Activated T-cell treated with anti-CD3 and anti-CD28 coated beads, Interleukin-2, amount 50 U/mL, for 4 hours (primary cell): ENCODE measurements around the gene SCRN3. TPM values are rescaled to one million over a fixed set of nuclear protein-coding genes. Genes with fewer than 3 reads are reported as not detected.

Experiments used
- ATAC-seq, 2 donors: fragments of 200-7000 bp; cut with Tn5 transposase; one replicate each; pipeline ENCODE4 v1.10.0; 2021
- DNase-seq: peaks from one replicate; pipeline ENCODE4 v3.0.0-alpha.2; 2020
- H3K27me3 Mint-ChIP-seq: one replicate; pipeline ENCODE4 v1.8.0; 2021; ENCODE audit warnings: low read depth, mixed read lengths
- H3K36me3 Mint-ChIP-seq: one replicate; pipeline ENCODE4 v1.8.0; 2022; ENCODE audit warnings: mixed read lengths; ENCODE audit not compliant: insufficient read depth
- H3K4me1 Mint-ChIP-seq: one replicate; pipeline ENCODE4 v1.8.0; 2021; ENCODE audit warnings: low read depth, mixed read lengths
- H3K4me3 Mint-ChIP-seq: one replicate; pipeline ENCODE4 v1.8.0; 2021; ENCODE audit warnings: mild to moderate bottlenecking, moderate library complexity, mixed read lengths
- H3K9me3 Mint-ChIP-seq: one replicate; pipeline ENCODE4 v1.8.0; 2021; ENCODE audit warnings: mixed read lengths
- total RNA-seq, 3 donors: library from RNA; stranded (reverse); gene quantifications; one replicate each; pipeline ENCODE4 v1.2.1, GENCODE V29; 2021

The SCRN3 gene
- total RNA-seq, 3 donors from 2014 or later = 11.7 to 14.4 (median 14.2) TPM

- Mint-ChIP-seq H3K36me3 (peaks cover 19% of the 10 kb centered on the region), H3K4me3 (no peak overlapping the region), H3K9me3 (no peaks in the 10 kb centered on the region), H3K27me3 (no peaks in the 10 kb centered on the region), H3K4me1 (no peaks in the 10 kb centered on the region)
- ATAC-seq (no peak), DNase-seq (no peak)
These were observed 43.8 kb downstream of the SCRN3 start for GRCh38 chr2:174439323-174439722.

GRCh38 chr2:174439950-174440349, 44.4 kb downstream of the SCRN3 start:
- Mint-ChIP-seq H3K27me3 (no peaks in the 10 kb centered on the region), H3K4me1 (no peaks in the 10 kb centered on the region), H3K9me3 (no peaks in the 10 kb centered on the region), H3K36me3 (peaks cover 22% of the 10 kb centered on the region), H3K4me3 (no peak overlapping the region)
- ATAC-seq = no peak
- DNase-seq = no peak

DNA sequence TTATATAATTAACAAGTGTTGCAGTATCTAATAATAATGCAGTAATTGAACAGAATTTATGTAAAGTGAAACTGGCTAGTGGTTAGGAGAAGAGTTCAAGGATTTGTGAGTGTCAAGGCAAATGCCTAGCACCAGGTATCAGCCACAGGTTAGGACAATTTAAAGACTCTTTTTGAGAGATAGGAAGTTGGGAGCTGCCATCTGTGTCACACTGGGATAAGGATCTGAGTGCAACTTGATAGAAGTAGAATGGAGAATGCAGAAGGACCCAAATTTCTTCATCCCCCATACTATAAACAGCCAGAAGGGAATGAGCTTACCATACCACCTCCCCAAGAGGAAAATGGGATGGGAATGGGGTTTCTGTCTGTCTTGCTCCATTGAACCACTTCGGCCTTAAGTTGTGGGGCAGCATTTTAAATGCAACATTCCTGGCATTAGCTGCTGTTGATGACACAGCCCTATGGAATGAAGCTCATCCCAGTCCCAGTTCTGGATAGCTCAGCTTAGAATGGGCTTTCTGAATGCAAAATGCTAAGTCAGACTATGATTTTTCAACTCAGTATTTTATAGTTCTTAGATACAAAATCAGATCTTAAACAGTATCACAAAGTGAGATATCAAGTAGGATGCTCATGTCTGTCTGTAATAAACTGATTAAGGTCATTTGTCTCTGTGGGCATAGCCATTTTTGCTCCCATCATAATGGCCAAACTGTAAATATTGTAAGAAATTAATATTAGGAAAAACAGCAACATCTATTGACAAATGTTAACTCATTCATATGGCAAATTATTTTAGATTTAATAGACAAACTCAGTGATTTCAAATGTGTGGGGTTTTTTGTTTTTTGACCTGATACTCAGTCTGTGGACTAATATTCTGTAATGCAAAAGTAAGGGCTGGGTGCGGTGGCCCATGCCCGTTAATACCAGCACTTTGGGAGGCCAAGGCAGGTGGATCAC, 47.3 kb downstream of the SCRN3 start:
- no peak for DNase-seq
- ATAC-seq = no peak
- no peaks in the 10 kb centered on the region for H3K4me1 Mint-ChIP-seq
- no peaks in the 10 kb centered on the region for H3K27me3 Mint-ChIP-seq
- no peaks in the 10 kb centered on the region for H3K9me3 Mint-ChIP-seq
- peaks cover 20% of the 10 kb centered on the region for H3K36me3 Mint-ChIP-seq
- no peak overlapping the region for H3K4me3 Mint-ChIP-seq

GRCh38 chr2:174444761-174445160, 49.2 kb downstream of the SCRN3 start:
- Mint-ChIP-seq H3K4me3 (no peak overlapping the region), H3K9me3 (no peaks in the 10 kb centered on the region), H3K36me3 (peaks cover 29% of the 10 kb centered on the region), H3K4me1 (no peaks in the 10 kb centered on the region), H3K27me3 (no peaks in the 10 kb centered on the region)
- no peak for ATAC-seq
- DNase-seq = no peak

- ATAC-seq (no peak), DNase-seq (no peak)
- no peaks in the 10 kb centered on the region for H3K27me3 Mint-ChIP-seq
- H3K9me3 Mint-ChIP-seq = no peaks in the 10 kb centered on the region
- peaks cover 28% of the 10 kb centered on the region for H3K36me3 Mint-ChIP-seq
- H3K4me1 Mint-ChIP-seq = peaks cover 4% of the 10 kb centered on the region
- no peak overlapping the region for H3K4me3 Mint-ChIP-seq
These were observed 49.7 kb downstream of the SCRN3 start for GRCh38 chr2:174445248-174445647.

DNA sequence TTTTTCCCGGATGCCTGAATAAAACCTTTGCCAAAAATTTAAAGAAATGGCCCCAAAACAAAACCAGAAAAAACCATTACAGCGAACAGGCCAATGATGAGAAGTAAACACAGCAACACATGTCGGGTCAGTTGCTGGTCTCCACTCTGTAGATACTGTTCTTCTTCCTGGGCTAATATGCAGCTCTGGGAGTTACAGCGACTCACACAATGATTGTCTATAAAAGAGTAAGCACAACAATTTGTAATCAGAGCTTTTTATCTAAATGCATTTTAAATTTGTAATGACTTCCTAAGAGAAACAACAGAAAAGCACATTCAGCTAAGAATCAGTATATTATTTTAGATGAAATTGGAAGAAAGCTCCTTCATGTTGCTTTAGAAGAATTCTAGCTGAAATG, 51.0 kb downstream of the SCRN3 start:
- ATAC-seq (no peak), DNase-seq (no peak)
- Mint-ChIP-seq H3K9me3 (no peaks in the 10 kb centered on the region), H3K36me3 (peaks cover 28% of the 10 kb centered on the region), H3K4me1 (peaks cover 9% of the 10 kb centered on the region), H3K27me3 (no peaks in the 10 kb centered on the region), H3K4me3 (no peak overlapping the region)

GRCh38 chr2:174449033-174449432, 53.5 kb downstream of the SCRN3 start:
- Mint-ChIP-seq H3K36me3 (peaks cover 24% of the 10 kb centered on the region), H3K9me3 (no peaks in the 10 kb centered on the region), H3K4me3 (no peak overlapping the region), H3K27me3 (no peaks in the 10 kb centered on the region), H3K4me1 (peaks cover 9% of the 10 kb centered on the region)
- no peak for DNase-seq
- no peak for ATAC-seq

GRCh38 chr2:174450021-174450816, 54.7 kb downstream of the SCRN3 start:
- Mint-ChIP-seq H3K9me3 (no peaks in the 10 kb centered on the region), H3K27me3 (no peaks in the 10 kb centered on the region), H3K4me1 (peaks cover 9% of the 10 kb centered on the region), H3K4me3 (no peak overlapping the region), H3K36me3 (peaks cover 23% of the 10 kb centered on the region)
- ATAC-seq (no peak), DNase-seq (no peak)

DNA sequence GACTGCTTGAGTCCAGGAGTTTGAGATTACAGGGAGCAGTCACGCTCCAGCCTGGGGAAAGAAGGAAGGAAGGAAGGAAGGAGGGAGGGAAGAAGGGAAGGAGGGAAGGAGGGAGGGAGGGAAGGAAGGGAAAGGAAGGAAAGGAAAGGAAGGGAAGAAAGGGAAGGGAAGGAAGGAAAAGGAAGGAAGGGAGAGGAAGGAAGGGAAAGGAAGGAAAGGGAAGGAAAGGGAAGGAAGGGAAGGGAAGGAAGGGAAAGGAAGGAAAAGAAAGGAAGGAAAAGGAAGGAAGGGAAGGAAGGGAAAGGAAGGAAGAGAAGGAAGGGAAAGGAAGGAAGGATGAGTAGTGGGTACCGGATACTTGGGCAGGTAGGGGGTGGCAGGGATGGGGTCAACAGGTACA, 59.0 kb downstream of the SCRN3 start:
- Mint-ChIP-seq H3K27me3 (no peaks in the 10 kb centered on the region), H3K9me3 (no peaks in the 10 kb centered on the region), H3K4me3 (no peak overlapping the region), H3K36me3 (peaks cover 16% of the 10 kb centered on the region), H3K4me1 (peaks cover 9% of the 10 kb centered on the region)
- no peak for DNase-seq
- no peak for ATAC-seq

DNA sequence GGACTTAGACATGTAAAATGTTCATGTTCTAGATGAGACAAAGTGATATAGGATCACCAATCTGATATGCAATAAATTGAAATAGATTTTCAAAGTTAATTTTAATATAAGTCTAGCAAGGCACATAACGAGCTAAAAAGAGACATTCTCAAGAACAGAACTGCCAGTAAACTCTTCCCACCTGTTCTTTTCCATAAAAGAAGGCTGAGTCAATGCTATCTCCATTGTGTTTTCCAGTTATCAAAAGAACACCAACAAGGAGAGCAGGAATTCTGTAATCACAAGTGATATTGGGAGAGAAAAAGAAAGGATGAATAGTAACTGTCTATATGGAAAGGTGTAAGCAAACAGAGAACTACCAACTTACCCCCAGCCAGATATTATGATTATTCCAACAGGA, 65.7 kb downstream of the SCRN3 start:
- no peaks in the 10 kb centered on the region for H3K27me3 Mint-ChIP-seq
- ATAC-seq (no peak), DNase-seq (no peak)
- H3K9me3 Mint-ChIP-seq = no peaks in the 10 kb centered on the region
- H3K36me3 Mint-ChIP-seq = peaks cover 5% of the 10 kb centered on the region
- H3K4me1 Mint-ChIP-seq = no peaks in the 10 kb centered on the region
- no peak overlapping the region for H3K4me3 Mint-ChIP-seq

DNA sequence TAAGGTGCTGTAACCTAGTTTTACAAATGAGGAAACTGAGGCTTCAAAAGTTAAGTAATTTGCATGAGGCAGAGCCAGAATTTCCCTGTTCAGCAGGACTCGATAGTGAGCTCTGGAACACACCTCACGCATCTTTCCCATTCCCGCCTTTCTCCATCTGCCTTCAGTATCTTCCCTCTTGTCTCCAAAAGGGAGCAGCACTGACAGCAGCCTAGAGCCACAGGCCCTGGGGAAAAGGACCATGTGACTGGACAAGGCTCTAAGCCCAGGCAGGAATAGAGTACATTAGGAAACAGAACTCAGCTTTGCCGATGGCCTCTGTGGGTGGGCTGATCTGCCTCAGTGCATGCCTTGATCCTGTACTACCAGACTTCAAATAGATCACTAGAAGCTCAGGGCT, 69.8 kb downstream of the SCRN3 start:
- peaks cover 14% of the 10 kb centered on the region for H3K36me3 Mint-ChIP-seq
- no peak for DNase-seq

GRCh38 chr2:174473796-174474195, 78.3 kb downstream of the SCRN3 start:
- ATAC-seq = no peak

More for the DNA sequence above, 69.8 kb downstream of the SCRN3 start:
- Mint-ChIP-seq H3K4me1 (no peaks in the 10 kb centered on the region), H3K27me3 (no peaks in the 10 kb centered on the region), H3K9me3 (no peaks in the 10 kb centered on the region), H3K4me3 (no peak overlapping the region)
- no peak for ATAC-seq

DNA sequence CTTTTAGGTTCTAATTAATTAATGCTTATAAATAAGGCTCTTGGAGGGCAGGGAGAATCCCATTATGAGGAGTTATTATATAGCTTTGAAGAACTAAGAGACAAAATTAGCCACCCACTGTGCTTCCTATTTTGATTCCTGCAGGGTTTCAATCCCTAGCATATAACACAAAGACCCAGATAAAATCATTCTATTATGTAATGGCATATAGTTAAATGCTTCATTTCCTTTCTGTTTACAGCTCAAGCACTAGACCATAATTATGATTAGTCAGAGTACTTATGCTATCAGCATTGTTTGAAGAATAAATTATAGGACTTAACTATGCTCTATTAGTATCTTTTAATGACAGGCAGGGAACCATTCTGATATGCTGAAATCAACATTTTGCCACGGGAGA, 82.2 kb downstream of the SCRN3 start:
- Mint-ChIP-seq H3K4me1 (peaks cover 17% of the 10 kb centered on the region), H3K36me3 (peaks cover 20% of the 10 kb centered on the region)

More at GRCh38 chr2:174473796-174474195, 78.3 kb downstream of the SCRN3 start:
- H3K9me3 Mint-ChIP-seq = no peaks in the 10 kb centered on the region
- no peak overlapping the region for H3K4me3 Mint-ChIP-seq
- H3K27me3 Mint-ChIP-seq = no peaks in the 10 kb centered on the region
- H3K4me1 Mint-ChIP-seq = peaks cover 12% of the 10 kb centered on the region
- no peak for DNase-seq
- peaks cover 8% of the 10 kb centered on the region for H3K36me3 Mint-ChIP-seq

More for the DNA sequence above, 82.2 kb downstream of the SCRN3 start:
- DNase-seq (no peak), ATAC-seq (no peak)
- Mint-ChIP-seq H3K27me3 (no peaks in the 10 kb centered on the region), H3K9me3 (no peaks in the 10 kb centered on the region), H3K4me3 (no peak overlapping the region)
